Middle frontal gyrus (tissue), 1 donor: Measurements from ENCODE around the gene CDKAL1.
"Not testable (repeated sequence)": the region's sequence is repeated elsewhere in the genome, so short reads cannot be mapped to it uniquely, and the experiment has no call there.

Experiments used
- DNase-seq: peaks from one replicate; pipeline ENCODE4 v3.0.0-alpha.2; 2015; ENCODE audit warnings: low spot score; ENCODE audit errors: extremely low spot score

The CDKAL1 gene

DNA sequence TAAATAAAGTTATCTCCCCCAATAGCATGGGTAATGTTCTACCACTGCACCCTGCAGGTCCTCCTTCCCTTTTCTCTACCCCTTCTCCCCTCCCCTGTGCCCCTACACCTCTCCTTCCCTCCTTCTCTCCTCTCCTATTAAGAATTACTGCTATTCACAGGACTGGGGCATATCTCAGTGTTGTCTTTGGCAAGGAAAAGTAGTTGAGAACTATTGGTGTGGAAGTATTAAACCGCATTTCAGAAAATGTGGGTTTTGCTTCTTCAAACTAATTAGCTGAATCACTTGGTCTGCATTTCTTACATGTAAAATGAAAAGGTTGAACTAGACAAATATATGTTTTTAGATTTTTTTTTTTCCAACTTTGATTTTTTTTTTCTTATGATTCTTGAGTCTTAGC lies 296.3 kb downstream of the CDKAL1 start:
- DNase-seq, result no peak

DNA sequence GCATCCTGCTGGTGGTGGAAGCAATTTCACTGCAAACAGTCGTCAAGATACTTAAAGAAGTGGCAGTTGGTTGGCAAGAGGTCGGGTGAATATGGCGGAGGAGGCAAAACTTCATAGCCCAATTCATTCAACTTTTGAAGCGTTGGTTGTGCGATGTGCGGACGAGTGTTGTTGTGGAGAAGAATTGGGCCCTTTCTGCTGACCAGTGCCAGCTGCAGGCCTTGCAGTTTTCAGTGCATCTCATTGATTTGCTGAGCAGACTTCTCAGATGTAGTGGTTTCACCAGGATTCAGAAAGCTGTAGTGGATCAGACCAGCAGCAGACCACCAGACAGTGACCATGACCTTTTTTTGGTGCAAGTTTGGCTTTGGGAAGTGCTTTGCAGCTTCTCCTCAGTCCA lies 297.0 kb downstream of the CDKAL1 start:
- DNase-seq, result not testable (repeated sequence)

DNA sequence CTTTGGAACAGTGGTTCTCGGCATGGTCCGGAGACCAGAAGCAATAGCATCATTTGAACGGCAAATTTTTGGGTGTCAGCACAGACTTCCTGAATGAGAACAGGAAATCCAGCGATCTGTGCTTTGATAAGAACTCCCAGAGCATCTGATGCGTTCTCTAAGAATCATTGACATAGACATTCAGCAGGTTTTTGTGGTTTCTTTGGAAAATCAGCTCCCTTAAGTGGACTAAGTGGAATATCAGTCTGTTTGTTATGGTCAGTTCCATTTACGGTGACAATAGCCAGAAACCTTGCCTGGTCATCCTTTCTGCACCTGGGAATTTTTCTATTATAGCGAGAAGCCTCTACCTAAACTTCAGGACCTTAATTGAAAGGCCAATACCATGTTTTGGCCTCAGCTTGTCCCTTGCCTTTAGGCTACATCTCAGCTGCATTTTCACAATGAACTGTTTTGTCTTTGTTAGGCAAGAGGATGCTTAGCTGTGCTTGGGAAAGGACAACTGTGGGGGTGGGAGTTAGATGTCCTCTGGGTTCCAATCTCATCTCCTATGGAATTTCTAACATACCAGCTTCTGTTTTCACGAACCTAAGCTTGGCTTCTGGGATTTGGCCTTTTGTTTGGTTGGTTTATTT lies 299.7 kb downstream of the CDKAL1 start:
- DNase-seq, result no peak

DNA sequence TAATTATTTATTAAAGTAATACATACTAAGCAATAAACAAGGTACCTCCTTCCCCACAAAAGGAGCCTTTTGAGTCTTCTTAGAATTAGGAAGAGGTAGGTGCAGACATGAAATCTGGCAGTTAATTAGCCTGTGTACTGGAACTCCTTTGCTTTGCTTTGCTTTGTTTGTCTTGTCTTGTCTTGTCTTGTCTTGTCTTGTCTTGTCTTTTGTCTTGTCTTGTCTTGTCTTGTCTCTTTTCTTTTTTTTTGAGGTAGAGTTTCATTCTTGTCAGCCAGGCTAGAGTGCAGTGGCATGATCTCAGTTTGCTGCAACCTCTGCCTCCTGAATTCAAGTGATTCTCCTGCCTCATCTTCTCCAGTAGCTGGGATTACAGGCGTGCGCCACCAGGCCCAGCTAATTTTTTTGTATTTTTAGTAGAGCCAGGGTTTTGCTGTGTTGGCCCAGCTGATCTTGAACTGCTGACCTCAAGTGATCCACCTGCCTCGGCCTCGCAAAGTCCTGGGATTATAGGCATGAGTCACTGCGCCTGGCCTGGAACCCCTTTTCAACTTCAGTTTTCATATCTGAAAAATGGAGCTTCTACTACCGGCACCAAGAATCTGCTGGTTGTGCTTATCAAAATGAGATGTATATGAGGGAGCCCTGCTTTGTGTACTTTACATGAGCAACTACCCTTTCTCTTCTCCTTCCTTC lies 301.2 kb downstream of the CDKAL1 start:
- DNase-seq, result no peak

DNA sequence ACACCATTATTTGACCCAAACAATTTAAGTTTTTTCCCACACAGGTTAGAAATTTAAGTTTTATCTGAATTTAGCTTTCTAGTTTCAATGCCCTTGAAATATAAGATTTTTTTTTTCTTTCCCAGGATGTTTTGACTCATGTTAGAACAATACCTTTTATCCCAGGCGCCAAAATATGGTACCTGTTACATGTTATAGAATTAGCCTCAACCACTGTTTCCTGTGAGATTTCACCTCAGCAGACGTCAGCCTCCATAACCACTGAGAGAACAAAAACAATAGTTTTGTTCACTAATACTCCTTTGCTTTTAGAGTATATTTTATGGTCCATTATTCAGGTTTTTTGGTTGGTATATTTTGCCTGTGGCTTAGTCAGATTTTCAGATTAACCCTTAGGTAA lies 302.9 kb downstream of the CDKAL1 start:
- DNase-seq, result no peak

DNA sequence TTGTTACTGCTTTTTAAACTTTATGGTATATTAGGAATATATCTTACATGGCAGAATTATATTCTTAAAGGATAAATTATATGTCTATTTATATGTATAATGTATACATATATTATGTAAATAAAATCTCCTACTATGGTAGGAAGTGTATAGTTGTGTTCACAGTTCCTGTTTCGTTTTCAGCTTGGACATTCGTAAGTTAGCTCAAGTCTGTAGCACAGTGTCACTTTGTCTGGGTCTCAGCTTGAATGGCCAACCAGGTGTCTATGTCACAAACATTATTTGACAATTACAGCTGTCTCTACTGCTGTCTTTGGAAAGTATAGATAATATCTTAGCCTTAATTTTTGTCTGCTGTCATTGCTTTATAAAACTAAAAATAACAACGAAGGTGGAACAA lies 303.9 kb downstream of the CDKAL1 start:
- no peak for DNase-seq

DNA sequence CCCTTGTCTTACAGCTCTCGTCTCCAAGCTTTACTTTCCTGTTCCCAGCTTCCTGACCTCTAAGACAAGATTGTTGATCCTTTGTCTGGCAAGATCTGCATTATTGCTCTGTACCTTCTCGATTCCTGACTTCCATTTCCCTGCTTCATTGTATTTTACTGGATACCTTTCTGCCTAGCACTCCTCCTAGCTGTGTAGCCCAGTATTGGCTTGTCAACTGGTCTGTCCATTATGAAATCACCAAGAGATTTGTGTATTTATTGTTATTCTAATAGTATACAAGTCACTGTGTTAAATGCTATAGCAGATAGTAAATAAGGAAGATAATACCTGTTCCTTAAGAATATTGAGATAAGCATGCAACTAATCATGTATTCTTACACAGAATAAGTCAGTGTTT lies 305.4 kb downstream of the CDKAL1 start:
- no peak for DNase-seq

DNA sequence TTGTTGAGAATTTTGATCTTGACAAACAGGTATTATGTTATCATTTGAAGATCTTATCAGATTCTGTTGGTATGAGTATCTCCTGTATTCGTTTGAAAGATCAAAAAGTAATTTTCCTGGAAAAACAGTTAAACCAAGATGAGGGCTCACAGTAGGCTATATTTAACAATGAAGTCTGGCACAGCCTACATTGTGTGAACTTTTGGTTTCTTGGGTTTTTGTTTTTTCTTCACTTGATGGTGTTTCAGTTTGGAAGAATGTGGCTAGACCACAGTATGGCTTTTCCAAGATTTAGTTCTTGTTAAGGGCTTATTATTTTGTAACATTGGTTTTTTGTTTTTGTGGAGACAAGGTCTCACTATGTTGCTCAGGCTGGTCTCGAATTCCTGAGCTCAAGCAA lies 306.4 kb downstream of the CDKAL1 start:
- no peak for DNase-seq

DNA sequence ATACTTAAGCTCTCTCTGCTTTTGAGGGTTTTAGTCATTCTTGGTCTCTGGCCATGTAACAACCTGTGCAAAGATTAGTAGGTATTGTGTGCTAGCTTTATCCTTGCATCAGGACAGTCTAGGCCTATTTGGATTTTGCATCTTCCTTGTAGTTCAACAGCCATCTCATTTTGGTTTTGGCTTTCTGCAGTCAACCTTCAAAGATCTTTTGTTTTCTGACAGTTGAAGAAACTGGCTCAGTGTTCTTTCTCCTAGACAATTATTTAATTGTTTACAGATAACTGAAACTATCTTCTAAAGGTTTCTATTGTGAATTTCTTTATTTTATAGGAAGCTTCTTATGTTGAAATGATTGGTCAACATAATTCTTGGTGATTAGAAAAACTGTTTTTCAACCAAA lies 307.5 kb downstream of the CDKAL1 start:
- DNase-seq, result no peak

DNA sequence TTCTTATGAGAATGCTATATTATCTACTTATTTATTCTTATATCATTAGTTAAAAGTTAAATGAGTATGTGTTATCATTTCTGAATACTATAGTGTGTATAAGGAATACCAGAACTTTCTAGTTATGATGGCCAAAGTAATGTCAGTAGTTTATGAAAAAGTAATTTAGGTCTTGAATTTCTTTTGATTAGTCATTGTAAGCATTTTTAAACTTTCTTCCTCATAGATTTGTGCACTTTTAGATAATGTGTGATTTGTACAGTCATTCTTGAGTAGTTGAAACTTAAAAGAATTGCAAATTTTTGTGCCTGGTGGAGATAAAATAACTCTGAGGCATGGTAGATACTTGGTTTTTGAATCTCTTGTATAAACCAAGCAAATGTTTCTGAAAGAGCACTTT lies 311.3 kb downstream of the CDKAL1 start:
- DNase-seq, result no peak

DNA sequence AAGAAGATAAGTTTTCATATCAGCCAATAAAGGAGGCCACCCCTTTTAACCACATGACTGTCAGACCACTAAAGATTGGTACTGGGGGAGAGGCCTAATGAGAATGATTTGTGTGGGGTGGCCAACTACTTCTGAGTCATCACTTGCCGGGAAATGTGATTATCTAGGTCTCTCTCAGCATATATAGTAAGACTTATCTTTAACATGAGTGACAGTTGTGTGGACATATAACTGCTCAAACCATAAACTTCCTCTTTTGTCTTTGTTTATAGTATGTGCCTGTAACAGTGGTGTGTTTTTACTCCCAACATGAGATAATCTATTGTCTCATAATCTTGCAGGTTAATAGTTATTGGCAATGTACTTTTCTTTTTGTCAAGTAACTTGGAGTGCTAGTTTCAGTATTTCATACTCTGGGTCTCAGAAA lies 312.4 kb downstream of the CDKAL1 start:
- no peak for DNase-seq

DNA sequence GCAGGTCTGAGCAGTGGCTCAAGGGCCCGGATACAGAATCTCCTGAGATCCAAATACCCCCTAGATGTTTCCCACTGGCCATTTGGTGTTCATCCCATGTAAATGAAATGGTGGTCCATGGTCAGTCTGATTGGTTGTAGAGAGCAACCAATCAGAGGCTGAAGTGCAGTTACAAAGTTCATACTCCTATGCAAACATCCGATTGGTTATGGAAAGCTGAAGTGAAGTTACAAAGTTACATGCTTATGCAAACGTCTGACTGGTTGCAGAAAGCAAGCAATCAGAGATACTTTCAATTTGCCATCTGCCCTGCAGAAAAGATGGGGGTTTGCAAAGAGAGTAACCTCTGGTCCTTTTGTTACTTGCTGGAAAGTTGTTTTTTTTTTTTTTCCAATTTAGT lies 313.6 kb downstream of the CDKAL1 start:
- DNase-seq, result no peak

DNA sequence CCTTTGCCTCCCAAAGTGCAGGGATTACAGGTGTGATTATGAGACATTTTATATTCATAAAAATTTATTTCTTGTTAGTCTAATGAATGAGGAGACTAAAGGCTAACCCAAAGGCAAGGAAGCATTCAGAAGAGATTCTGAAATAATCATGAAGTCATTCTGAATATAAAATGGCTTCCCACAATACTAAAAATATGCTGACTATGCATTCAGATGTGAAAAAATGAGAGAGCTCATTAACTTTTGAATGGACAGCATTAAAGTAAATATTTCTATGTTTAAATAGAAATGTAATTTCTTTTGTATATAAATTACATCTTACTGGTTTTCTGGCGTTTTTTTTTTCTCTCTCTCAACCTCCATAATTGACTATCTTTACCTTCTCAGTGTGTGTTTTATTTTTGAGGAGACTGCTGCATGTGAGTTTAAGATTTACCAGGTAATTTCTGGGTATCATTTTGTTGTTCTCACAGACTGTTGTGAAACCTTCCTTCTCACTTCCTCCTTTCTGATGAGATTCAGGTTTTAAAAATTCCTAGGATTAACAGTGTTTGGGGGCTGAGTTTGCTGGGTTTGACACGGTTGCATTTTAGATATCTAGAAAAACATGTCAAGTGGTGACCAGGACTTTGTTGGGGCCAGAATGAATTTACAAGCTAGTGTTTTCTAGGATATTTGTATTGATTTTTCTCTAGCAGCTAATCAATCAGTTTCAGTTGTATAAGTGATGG lies 316.6 kb downstream of the CDKAL1 start:
- no peak for DNase-seq

DNA sequence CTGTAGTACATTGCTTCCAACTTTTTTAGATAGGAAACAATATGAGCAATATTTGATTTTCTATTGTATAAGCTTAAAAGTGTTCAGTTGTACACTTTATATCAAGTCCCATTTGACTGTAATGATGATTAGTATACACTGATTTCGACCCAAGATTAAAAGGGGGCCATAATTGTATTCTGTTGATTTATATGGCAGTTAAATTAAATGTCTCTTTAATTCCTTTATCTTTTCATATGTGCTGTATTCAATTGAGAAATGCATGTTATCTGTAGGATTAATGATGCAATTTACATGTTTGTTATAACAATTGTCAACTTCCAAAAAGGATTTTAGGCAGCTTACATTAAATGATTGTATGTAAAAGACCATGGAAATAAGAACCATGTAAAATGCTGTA lies 317.5 kb downstream of the CDKAL1 start:
- DNase-seq, result no peak

DNA sequence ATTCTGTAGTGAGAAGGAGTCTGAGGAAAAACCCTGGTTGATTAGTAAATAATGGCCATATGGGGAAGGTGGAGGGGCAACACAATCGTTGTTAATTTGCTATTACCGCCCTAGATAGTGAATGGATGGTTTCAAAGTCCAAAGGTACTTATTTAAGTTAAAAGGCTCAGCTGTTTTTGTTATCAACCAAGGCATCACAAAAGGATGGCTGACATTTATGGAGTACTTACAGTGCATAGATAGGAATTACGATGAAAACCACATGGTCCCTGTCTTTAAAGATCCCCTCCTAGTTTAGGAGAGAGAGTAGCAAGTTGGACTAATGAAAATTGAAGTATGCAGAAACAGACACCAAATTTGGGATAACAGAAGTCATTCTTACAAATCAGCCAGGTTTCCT lies 319.6 kb downstream of the CDKAL1 start:
- DNase-seq, result no peak

DNA sequence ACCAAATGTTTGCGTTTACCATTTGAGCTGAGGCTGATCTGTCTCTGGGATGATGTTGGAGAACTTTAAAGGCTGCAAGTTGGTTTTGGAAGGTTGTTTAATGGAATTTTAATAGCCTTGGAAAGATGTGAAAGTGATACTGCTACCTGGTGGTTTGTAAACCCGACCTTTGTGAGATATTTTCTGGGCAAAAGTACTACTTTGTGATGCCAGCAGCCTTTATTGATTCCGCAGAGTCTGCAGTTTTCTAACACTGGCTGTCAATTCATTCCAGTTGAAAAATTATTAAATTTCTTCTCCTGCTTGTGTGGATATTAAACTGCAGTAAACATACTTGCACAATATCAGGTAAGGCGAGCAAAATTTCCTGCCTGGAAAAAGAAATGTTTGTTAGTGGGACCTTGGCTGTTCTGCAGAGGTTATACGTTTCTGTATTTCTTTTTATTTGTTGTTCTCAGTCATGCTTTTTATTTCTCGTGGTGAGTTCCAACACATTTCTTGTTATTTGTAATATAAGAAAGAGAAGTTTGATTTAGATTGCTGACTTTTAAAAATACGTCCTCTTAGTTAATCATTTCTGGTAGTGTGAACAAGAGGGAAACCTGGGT lies 322.5 kb downstream of the CDKAL1 start:
- no peak for DNase-seq

DNA sequence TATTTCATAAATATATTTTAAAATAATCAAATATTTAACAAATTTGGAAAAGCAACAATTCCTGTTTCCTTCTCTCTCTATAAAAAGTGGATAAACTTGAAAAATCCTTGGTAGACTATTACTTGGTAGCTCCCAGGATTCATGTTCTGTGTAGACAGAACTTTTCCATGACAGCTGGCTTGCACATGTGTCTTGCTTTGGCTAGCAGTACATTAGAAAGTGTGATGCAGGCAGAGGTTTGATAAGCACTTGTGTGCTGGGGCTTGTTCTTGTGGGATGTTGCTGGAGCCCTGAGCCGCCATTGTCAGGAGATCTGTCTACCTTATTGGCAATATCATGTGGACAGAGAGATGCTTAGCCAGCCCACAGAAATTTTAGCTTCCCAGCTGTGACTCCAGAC lies 327.2 kb downstream of the CDKAL1 start:
- no peak for DNase-seq

DNA sequence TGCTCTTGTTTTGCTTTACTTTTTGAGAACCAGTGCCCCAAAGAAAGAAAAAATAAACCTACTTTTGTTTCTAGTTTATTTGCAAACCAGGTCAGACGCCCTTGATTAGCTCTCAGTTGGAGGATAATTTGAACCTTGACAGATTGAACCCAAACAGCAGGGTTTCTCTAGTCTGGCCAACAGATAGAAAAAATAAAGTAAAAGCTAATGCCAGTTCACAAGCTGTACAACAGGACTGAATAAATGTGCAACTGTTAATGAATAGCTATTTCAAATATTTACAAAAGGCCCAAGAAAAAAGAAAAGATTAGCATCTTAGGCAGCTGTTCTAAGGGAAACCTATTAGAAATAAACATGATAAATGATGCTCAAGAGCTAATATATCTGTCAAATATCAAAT lies 331.8 kb downstream of the CDKAL1 start:
- no peak for DNase-seq

DNA sequence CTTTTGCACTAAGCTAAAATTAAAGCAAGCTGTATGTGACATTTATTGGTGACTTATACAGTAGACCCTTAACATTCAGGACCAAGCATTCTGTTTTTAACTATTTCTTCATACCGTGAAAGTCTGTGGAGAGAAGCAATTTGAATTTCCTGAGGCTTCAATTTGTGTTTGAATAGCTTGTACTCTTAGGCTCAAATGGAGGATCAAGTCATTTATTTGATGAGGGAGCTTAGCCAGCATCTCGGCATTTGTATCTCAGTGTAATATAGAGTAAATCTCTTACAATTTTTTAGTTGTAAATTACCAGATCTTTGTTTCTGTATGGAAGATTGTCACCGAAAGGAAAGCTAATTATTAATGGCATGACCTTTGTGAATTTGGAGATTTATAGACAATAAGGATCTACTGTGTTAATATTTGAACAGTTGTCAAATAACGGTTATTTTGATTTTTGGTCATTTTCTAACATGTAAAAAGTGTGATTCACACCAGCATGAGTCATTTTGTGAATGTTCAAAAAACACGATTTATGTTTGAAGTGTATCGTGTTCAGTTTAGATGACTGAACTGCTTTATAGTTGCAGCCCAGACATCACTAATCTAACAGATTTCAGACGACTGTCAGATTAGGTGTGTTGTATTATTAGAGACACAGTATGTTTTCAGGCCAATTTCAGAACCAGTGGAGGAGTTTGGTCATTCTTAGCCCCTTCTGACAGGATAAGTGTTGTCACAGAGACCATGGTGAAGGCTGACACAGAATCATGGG lies 332.9 kb downstream of the CDKAL1 start:
- no peak for DNase-seq

DNA sequence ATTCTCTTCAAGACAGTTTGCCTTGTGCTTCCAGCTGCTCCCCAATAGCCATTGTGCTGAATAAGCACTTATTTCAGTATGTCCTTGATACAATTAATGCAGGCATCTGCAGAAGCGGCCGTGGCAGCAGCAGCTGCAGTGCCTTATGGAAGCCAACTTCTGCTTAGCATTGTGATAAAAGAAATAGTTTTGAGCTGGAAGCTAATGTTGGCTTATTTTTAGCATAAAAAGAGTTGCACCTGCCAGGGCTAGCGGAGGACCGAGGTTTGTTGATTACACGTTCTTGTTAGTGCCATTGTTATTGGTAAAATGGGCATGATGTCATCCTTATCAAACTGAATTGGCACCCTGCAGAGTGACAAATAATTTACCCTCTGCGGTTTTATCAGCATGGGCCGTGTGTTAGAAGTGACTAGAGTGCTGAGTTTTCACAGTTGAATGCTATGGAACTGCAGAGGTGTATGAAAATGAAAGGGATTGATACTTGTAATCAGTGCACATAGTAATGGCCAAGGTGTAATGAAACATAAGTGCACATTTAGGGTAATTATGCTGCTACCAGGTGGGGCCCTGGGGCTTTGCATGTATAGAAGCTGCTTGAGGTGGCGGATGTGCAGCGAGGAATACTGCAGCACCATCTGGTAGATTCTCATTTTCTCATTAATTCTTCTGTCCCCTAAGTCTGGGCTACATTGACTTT lies 334.3 kb downstream of the CDKAL1 start:
- no peak for DNase-seq

DNA sequence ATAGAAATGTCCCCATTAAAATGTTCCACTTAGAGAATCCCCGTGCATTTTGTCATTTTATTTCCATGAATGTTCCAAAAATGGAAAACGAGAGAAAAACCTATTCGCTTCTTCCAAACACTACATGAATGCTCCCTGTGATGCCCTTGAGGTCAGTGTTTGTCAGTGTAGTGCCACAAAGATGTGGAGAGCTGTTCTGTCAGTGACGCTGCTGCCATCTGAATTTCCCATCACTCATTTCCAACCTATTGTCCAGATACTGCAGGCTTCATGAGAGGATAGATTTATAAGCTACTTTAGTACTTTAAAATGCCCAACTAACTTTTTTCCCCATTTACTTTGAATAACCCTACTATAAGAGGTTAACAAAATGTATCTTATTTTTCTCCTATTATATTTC lies 335.8 kb downstream of the CDKAL1 start:
- DNase-seq, result no peak
